GM19025 (cell line): ENCODE measurements around the gene ADAMTS16.

ENCODE experiments used
- ATAC-seq: cut with Tn5 transposase; IDR thresholded peaks from one replicate; pipeline ENCODE4 v1.9.1; 2021; ENCODE audit warnings: mild to moderate bottlenecking, low read depth, moderate library complexity; ENCODE audit not compliant: unreplicated experiment

ADAMTS16 gene

DNA sequence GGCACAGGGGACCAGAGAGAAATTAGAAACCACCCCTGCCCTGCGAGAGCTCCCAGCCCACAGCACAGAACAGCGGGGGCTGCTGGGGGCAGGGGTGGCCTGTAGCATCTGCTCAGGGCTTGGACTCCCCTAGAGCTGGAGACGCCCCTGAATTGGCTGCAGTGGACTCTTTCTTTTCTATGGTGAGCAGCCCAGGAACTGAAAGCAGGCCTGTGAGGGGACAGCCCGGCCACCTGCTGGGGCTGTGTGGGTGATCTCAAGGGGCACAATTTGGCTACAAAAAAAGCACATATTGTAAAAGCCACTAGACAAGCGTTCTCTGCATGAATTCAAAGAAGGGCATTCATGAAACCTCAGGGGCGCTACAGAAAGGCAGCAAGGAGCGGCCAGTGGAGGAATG is 224.8 kb downstream of the ADAMTS16 start:
- ATAC-seq, result no peak

DNA sequence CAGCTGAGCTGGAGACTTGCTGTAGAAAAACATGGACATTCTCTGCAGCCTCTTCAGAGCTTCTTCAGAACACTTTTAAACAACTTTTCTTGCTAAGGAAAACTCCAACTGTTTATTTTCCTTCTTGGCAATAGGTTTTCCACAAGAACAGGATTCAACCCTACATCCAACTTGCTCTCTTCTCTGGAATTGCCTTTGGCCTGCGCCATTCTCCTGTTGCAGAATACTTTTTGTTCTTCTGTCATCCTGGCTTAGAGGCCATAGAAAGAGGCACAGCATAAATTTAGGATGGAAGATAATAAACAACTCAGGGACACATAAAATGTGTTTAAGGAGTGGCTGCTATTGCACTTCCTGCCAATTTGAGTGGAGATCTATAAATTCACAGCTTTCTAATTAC is 227.6 kb downstream of the ADAMTS16 start:
- no peak for ATAC-seq

DNA sequence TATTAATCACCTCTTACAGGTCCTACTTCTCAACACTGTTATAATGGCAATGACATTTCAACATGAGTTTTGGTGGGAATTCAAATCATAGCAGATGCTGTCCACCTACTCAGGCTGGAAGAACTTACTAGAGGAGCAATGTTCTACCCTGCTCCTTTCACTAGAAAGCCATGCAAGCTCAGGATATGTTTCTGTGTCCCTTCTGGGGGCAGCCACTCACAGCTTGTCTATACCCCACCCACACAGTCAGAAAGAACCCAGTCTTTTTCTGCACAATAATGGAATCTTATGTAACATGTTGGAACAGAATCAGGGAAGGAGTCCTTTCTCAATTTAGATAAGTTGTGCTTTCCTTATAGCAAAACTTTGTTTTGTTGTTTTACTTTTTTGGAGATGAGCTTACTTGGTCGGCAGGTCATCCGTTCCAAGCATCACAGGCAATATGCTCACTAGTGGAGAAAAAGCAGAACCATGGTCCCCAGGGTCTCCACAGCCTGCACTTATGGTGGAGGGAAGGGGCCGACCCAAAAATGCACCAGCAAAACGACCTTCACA is 229.0 kb downstream of the ADAMTS16 start:
- ATAC-seq, result no peak
